HEK293 (cell line): ENCODE data around the gene HSPE1.
A peak's percentile ranks its signal among the peaks of the same experiment; 100 is the strongest.

Experiments used
- CTCF ChIA-PET: fragments of 350-600 bp; formaldehyde crosslinking; extraction: SDS; loops from one replicate; lab custom pipeline; 2021; ENCODE audit warnings: antibody characterized with exemption; lab: Yijun Ruan, JAX
- POLR2A ChIA-PET: fragments of 300-600 bp; formaldehyde crosslinking; extraction: SDS; loops from one replicate; lab custom pipeline; 2020; ENCODE audit warnings: antibody characterized with exemption, inconsistent platforms; lab: Yijun Ruan, JAX
- H3K27ac ChIP-seq: fragments of 200-500 bp; sonication (Bioruptor generic); 2 replicates; pipeline ENCODE4 v1.5.1; 2014; ENCODE audit warnings: low read depth, low read length, control low read depth, inconsistent platforms; ENCODE audit errors: extremely low read depth
- H3K36me3 ChIP-seq, 2 experiments: fragments of 200-500 bp in 1 of 2; sonication (Bioruptor generic) in 1 of 2; 1 replicate in 1 of 2; 2 replicates in 1 of 2; pipeline ENCODE4 v1.5.1; 2014 to 2017; ENCODE audit warnings: inconsistent platforms in 2 of 2, low read length in 2 of 2; ENCODE audit not compliant: control insufficient read depth in 2 of 2, insufficient read depth in 1 of 2
- H3K4me1 ChIP-seq: fragments of 200-500 bp; sonication (Bioruptor generic); 2 replicates; pipeline ENCODE4 v1.5.1; 2014; ENCODE audit warnings: mild to moderate bottlenecking, low read length, inconsistent platforms; ENCODE audit not compliant: control insufficient read depth, insufficient read depth
- H3K4me3 ChIP-seq: 2 replicates; pipeline ENCODE4 v1.5.1; 2011; ENCODE audit warnings: low read depth, mild to moderate bottlenecking, control low read depth, low read length, moderate library complexity
- H3K9me3 ChIP-seq: fragments of 200-500 bp; sonication (Bioruptor generic); 2 replicates; pipeline ENCODE4 v1.5.1; 2014; ENCODE audit warnings: low read depth, low read length, inconsistent platforms; ENCODE audit not compliant: control insufficient read depth, insufficient read depth
- FEZF1 ChIP-seq: fragments of 450-650 bp; formaldehyde crosslinking; IDR thresholded peaks from 2 replicates; pipeline ENCODE4 v1.5.1; 2016; ENCODE audit warnings: missing biosample characterization, missing genetic modification characterization
- IKZF3 ChIP-seq: fragments of 450-650 bp; IDR thresholded peaks from 2 replicates; pipeline ENCODE4 v1.5.0; 2018; ENCODE audit warnings: missing biosample characterization, mild to moderate bottlenecking, missing genetic modification characterization, moderate library complexity
- KLF7 ChIP-seq: fragments of 450-650 bp; formaldehyde crosslinking; IDR thresholded peaks from 2 replicates; pipeline ENCODE4 v1.5.1; 2016; ENCODE audit warnings: missing biosample characterization, missing genetic modification characterization, borderline replicate concordance
- KLF9 ChIP-seq: fragments of 450-650 bp; formaldehyde crosslinking; IDR thresholded peaks from 2 replicates; pipeline ENCODE4 v1.5.1; 2016; ENCODE audit warnings: missing biosample characterization, missing genetic modification characterization, low read depth
- TCF7L2 ChIP-seq: IDR thresholded peaks from 2 replicates; pipeline ENCODE4 v1.6.1; 2011; ENCODE audit warnings: low read depth, mild to moderate bottlenecking, inconsistent platforms, low read length, moderate library complexity, borderline replicate concordance
- ZBTB17 ChIP-seq: fragments of 450-650 bp; formaldehyde crosslinking; IDR thresholded peaks from 2 replicates; pipeline ENCODE4 v1.5.1; 2016; ENCODE audit warnings: missing biosample characterization, missing genetic modification characterization
- ZBTB44 ChIP-seq: fragments of 450-650 bp; IDR thresholded peaks from 2 replicates; pipeline ENCODE4 v1.5.1; 2018; ENCODE audit warnings: missing biosample characterization, mild to moderate bottlenecking, missing genetic modification characterization
- ZNF10 ChIP-seq: fragments of 450-650 bp; formaldehyde crosslinking; IDR thresholded peaks from 2 replicates; pipeline ENCODE4 v1.5.1; 2017; ENCODE audit warnings: missing biosample characterization, missing genetic modification characterization
- ZNF121 ChIP-seq: fragments of 450-650 bp; formaldehyde crosslinking; IDR thresholded peaks from 2 replicates; pipeline ENCODE4 v1.5.1; 2016; ENCODE audit warnings: missing biosample characterization, missing genetic modification characterization
- ZNF169 ChIP-seq: fragments of 450-650 bp; formaldehyde crosslinking; IDR thresholded peaks from 2 replicates; pipeline ENCODE4 v1.5.1; 2016; ENCODE audit warnings: missing biosample characterization, missing genetic modification characterization
- ZNF239 ChIP-seq: fragments of 450-650 bp; formaldehyde crosslinking; IDR thresholded peaks from 2 replicates; pipeline ENCODE4 v1.5.1; 2016; ENCODE audit warnings: missing biosample characterization, missing genetic modification characterization
- ZNF266 ChIP-seq: fragments of 450-650 bp; formaldehyde crosslinking; IDR thresholded peaks from 2 replicates; pipeline ENCODE4 v1.5.1; 2016; ENCODE audit warnings: missing biosample characterization, missing genetic modification characterization, low read depth
- ZNF394 ChIP-seq: fragments of 450-650 bp; formaldehyde crosslinking; IDR thresholded peaks from 2 replicates; pipeline ENCODE4 v1.5.1; 2016; ENCODE audit warnings: missing biosample characterization, missing genetic modification characterization, mild to moderate bottlenecking, moderate library complexity, borderline replicate concordance
- ZNF423 ChIP-seq: fragments of 450-650 bp; formaldehyde crosslinking; IDR thresholded peaks from 2 replicates; pipeline ENCODE4 v1.5.1; 2016; ENCODE audit warnings: missing biosample characterization, missing genetic modification characterization
- ZNF521 ChIP-seq: fragments of 450-650 bp; formaldehyde crosslinking; IDR thresholded peaks from 2 replicates; pipeline ENCODE4 v1.5.1; 2017; ENCODE audit warnings: missing biosample characterization, mild to moderate bottlenecking, missing genetic modification characterization
- ZNF561 ChIP-seq: fragments of 450-650 bp; IDR thresholded peaks from 2 replicates; pipeline ENCODE4 v1.5.1; 2018; ENCODE audit warnings: missing biosample characterization, missing genetic modification characterization, borderline replicate concordance
- ZNF600 ChIP-seq: fragments of 450-650 bp; formaldehyde crosslinking; IDR thresholded peaks from 2 replicates; pipeline ENCODE4 v1.5.1; 2016; ENCODE audit warnings: missing biosample characterization, missing genetic modification characterization
- ZNF639 ChIP-seq: fragments of 450-650 bp; formaldehyde crosslinking; IDR thresholded peaks from 2 replicates; pipeline ENCODE4 v1.5.1; 2016; ENCODE audit warnings: missing biosample characterization, missing genetic modification characterization
- ZNF791 ChIP-seq: fragments of 450-650 bp; formaldehyde crosslinking; IDR thresholded peaks from 2 replicates; pipeline ENCODE4 v1.5.1; 2016; ENCODE audit warnings: missing biosample characterization, missing genetic modification characterization
- TF ChIP-seq, protein P1 (sequence below): fragments of 450-650 bp; formaldehyde crosslinking; conservative IDR thresholded peaks from 2 replicates; pipeline ENCODE4 v1.5.1; 2016; ENCODE audit warnings: low read depth, missing biosample characterization, missing genetic modification characterization

Gene HSPE1

GRCh38 chr2:197496695-197497094, 3.5 kb upstream of the HSPE1 start:
- ChIA-PET CTCF (no interaction called here), POLR2A (no interaction called here)
- peaks cover 61 to 78% of the 10 kb centered on the region in 2 experiments for H3K36me3 ChIP-seq
- TF ChIP-seq ZNF521 (tag by site-specific recombination) (no peak), ZNF239 (tag by site-specific recombination) (no peak), ZNF600 (tag by site-specific recombination) (no peak), ZNF266 (no peak), IKZF3 (tag by site-specific recombination) (no peak), ZNF561 (tag by site-specific recombination) (no peak), ZBTB44 (tag by site-specific recombination) (no peak), KLF7 (tag by site-specific recombination) (no peak), KLF9 (tag by site-specific recombination) (no peak), ZNF423 (tag by site-specific recombination) (no peak), ZNF639 (no peak), ZNF10 (tag by site-specific recombination) (no peak)
- TF ChIP-seq, protein P1, sequence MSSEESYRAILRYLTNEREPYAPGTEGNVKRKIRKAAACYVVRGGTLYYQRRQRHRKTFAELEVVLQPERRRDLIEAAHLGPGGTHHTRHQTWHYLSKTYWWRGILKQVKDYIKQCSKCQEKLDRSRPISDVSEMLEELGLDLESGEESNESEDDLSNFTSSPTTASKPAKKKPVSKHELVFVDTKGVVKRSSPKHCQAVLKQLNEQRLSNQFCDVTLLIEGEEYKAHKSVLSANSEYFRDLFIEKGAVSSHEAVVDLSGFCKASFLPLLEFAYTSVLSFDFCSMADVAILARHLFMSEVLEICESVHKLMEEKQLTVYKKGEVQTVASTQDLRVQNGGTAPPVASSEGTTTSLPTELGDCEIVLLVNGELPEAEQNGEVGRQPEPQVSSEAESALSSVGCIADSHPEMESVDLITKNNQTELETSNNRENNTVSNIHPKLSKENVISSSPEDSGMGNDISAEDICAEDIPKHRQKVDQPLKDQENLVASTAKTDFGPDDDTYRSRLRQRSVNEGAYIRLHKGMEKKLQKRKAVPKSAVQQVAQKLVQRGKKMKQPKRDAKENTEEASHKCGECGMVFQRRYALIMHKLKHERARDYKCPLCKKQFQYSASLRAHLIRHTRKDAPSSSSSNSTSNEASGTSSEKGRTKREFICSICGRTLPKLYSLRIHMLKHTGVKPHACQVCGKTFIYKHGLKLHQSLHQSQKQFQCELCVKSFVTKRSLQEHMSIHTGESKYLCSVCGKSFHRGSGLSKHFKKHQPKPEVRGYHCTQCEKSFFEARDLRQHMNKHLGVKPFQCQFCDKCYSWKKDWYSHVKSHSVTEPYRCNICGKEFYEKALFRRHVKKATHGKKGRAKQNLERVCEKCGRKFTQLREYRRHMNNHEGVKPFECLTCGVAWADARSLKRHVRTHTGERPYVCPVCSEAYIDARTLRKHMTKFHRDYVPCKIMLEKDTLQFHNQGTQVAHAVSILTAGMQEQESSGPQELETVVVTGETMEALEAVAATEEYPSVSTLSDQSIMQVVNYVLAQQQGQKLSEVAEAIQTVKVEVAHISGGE (tag by site-specific recombination) = no peak
- peaks cover 9% of the 10 kb centered on the region; the same call in 1 of the 2 replicates for H3K4me1 ChIP-seq
- H3K27ac ChIP-seq = no peak overlapping the region
- H3K9me3 ChIP-seq = no peaks in the 10 kb centered on the region
- H3K4me3 ChIP-seq = no peak overlapping the region

GRCh38 chr2:197497326-197497725, 2.9 kb upstream of the HSPE1 start:
- Histone ChIP-seq H3K9me3 (no peaks in the 10 kb centered on the region), H3K4me3 (peak overlapping the region; percentile 93), H3K4me1 (peaks cover 10% of the 10 kb centered on the region; the same call in 1 of the 2 replicates), H3K27ac (no peak overlapping the region), H3K36me3 (peaks cover 54 to 78% of the 10 kb centered on the region in 2 experiments)
- CTCF ChIA-PET = interaction anchor here (0.6 kb wide), 1 partner anchor 817 kb away, joined by 3 read pairs; no protein-coding TSS in a partner anchor
- POLR2A ChIA-PET = interaction anchor here (0.6 to 5.4 kb wide), 3 partner anchors 17 to 1196 kb away, joined by 5 to 85 read pairs (median 7); partner anchors contain the start of gene MOB4
- TF ChIP-seq ZBTB17 (tag by site-specific recombination) = no peak
- TF ChIP-seq ZNF121 = no peak
- TF ChIP-seq FEZF1 (tag by site-specific recombination) = peak; percentile 71
- TF ChIP-seq ZNF169 (tag by site-specific recombination) = no peak
- no peak for TF ChIP-seq TCF7L2
- TF ChIP-seq ZNF394 = 0 out of 2 replicates have a peak, but pooled peaks have one; percentile 3
- no peak for TF ChIP-seq ZNF791
